Heart left ventricle (tissue), 16 donors: Measurements from ENCODE around the gene ADAMTS5. TPM values are rescaled to one million over a fixed set of nuclear protein-coding genes. Genes with fewer than 3 reads are reported as not detected.

ENCODE experiments used
- ATAC-seq, 4 donors: fragments of 200-7000 bp; cut with Tn5 transposase; one replicate each; pipeline ENCODE4 v1.9.1; 2020 to 2022; ENCODE audit warnings: moderate library complexity in 4 of 4, mild to moderate bottlenecking in 3 of 4, moderate number of reproducible peaks in 1 of 4
- DNase-seq, 5 donors: peaks; one replicate each; pipeline ENCODE4 v3.0.0-alpha.2; 2020
- H3K27ac ChIP-seq, 12 donors: fragments of 200-600 bp; sonication (generic) in 4 of 12; one replicate each; pipeline versions ENCODE4 v1.5.0 to v1.8.0; 2016 to 2022; ENCODE audit warnings: mild to moderate bottlenecking in 2 of 12
- H3K27me3 ChIP-seq, 9 donors: fragments of 200-600 bp; sonication (generic) in 2 of 9; one replicate each; pipeline versions ENCODE4 v1.5.1 to v1.8.0; 2016 to 2022; ENCODE audit warnings: mild to moderate bottlenecking in 3 of 9
- H3K36me3 ChIP-seq, 9 donors: fragments of 200-600 bp; sonication (generic) in 2 of 9; one replicate each; pipeline versions ENCODE4 v1.5.0 to v1.8.0; 2018 to 2022; ENCODE audit warnings: mild to moderate bottlenecking in 2 of 9
- H3K4me1 ChIP-seq, 12 donors: fragments of 200-600 bp; sonication (generic) in 4 of 12; one replicate each; pipeline versions ENCODE4 v1.5.0 to v1.8.0; 2016 to 2022; ENCODE audit warnings: mild to moderate bottlenecking in 3 of 12
- H3K4me3 ChIP-seq, 12 donors: fragments of 200-600 bp; sonication (generic) in 4 of 12; one replicate each; pipeline versions ENCODE4 v1.5.0 to v1.8.0; 2017 to 2022; ENCODE audit warnings: mild to moderate bottlenecking in 9 of 12, moderate library complexity in 4 of 12
- H3K9me3 ChIP-seq, 12 donors: fragments of 200-600 bp; sonication (generic) in 4 of 12; one replicate each; pipeline versions ENCODE4 v1.5.0 to v1.8.0; 2016 to 2022; ENCODE audit warnings: mild to moderate bottlenecking in 1 of 12
- CTCF ChIP-seq, 12 donors: fragments of 200-600 bp; sonication (generic) in 4 of 12; IDR thresholded peaks; one replicate each; pipeline versions ENCODE4 v1.5.0 to v1.8.0; 2018 to 2022; ENCODE audit warnings: antibody characterized with exemption in 12 of 12, mild to moderate bottlenecking in 5 of 12
- POLR2A ChIP-seq, 2 donors: fragments of 450-650 bp; IDR thresholded peaks; one replicate each; pipeline ENCODE4 v1.6.1; 2017; ENCODE audit warnings: antibody characterized with exemption in 2 of 2, mild to moderate bottlenecking in 2 of 2, moderate library complexity in 2 of 2
- WGBS, 4 donors: extraction: QIAGEN DNeasy Blood & Tissue Kit in 2 of 4; methylation state at CpG; one replicate each; pipeline versions ENCODE4 v1.1.5 to v1.1.7; 2013 to 2018; 5-methylcytosine and 5-hydroxymethylcytosine counted together
- intact Hi-C, 10 donors: fragments of 100-400 bp; cut with DNase I; formaldehyde crosslinking; loops; one replicate each; pipeline versions ENCODE4 v1.11.1 to v1.14.2; 2022
- polyA plus RNA-seq, 2 donors: library from polyadenylated mRNA; stranded (reverse); fragments of 200-250 nt; gene quantifications; one replicate each; pipeline ENCODE4 v1.2.3, GENCODE V29; 2013
- total RNA-seq, 9 donors: library from RNA; depleted of rRNA in 2 of 9; stranded (reverse); fragments of >200 nt in 2 of 9; fragmentation: NEBNext Ultra II Directional in 3 of 9; extraction: Animal tissue kit (Norgen Biotek cat#: 25700) in 3 of 9; gene quantifications; one replicate each; pipeline versions ENCODE4 v1.1.0 to v1.2.4, GENCODE V29; 2016 to 2023
- donor health status: ischemic (EF 13 %, LVEDD 7.1; RV severe dilation, severe dysfunction).
- donor health status: healthy with polysubstance abuse.
- donor health status: DM: no; HTN: yes; CAD: no.
- donor health status: DM: no; HTN: no; CAD: no.
- donor health status: ischemic (EF 25% LVEDD 6.9; RV normal size, moderate dysfunction).
- donor health status: ischemic (EF 25% LVEDD 5.7; RV mildly dilated, moderate dysfunction).
- donor health status: healthy.
- donor health status: DM: yes; HTN: yes; CAD: no.
- donor health status: ischemic (EF 35%, LVEDD 5.7; RV mildly dilated, moderate dysfunction).
- donor health status: nonischemic (EF 11% LVEDD 7.7; RV severe dilation, severe dysfunction).
- donor health status: DM: yes; HTN: yes; CAD: no.
- donor health status: PGD.
- donor health status: ischemic (EF 29% LVEDD 5.4; RV normal size, mild dysfunction).
- donor health status: nonischemic (EF 23%, LVEDD 6.1; RV moderate dilation, normal function).

Gene ADAMTS5
- total and polyA plus RNA-seq, 11 donors, result 0.98 to 22.7 (median 3.1) TPM

GRCh38 chr21:26935977-26936376, 30.9 kb downstream of the ADAMTS5 start:
- intact Hi-C loops, result no loop called here
- H3K27me3 ChIP-seq, result no peaks in the 10 kb centered on the region
- DNase-seq, result no peak
- H3K4me3 ChIP-seq, result no peak overlapping the region
- no peaks in the 10 kb centered on the region for H3K9me3 ChIP-seq
- ATAC-seq, result no peak
- no peak for TF ChIP-seq CTCF (IDR thresholded peaks at IDR 0.05)
- TF ChIP-seq POLR2A (IDR thresholded peaks at IDR 0.05), result no peak
- peaks cover 0 to 32% (median 0%) of the 10 kb centered on the region in 9 donors for H3K36me3 ChIP-seq
- H3K4me1 ChIP-seq, result peaks cover 0 to 6% (median 0%) of the 10 kb centered on the region in 12 donors
- no peak overlapping the region for H3K27ac ChIP-seq

DNA sequence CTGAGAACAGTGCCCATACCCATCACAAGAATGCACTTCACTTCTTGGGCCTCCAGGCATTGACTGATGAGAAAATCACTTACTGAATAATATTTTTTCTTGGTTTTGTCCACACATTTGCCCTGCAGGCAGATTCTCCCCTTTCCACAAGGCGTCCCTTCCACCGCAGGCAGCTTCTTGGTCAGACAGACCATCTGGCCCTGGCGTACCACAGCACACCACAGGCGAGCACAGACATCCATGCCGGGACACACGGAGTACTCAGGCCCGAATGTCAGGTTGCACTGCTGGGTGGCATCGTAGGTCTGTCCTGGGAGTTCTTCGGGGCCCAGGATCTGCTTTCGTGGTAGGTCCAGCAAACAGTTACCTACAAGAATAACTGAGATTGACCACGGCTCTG, 32.5 kb downstream of the ADAMTS5 start:
- ATAC-seq, result no peak
- TF ChIP-seq POLR2A (IDR thresholded peaks at IDR 0.05), result no peak
- TF ChIP-seq CTCF (IDR thresholded peaks at IDR 0.05), result no peak
- H3K4me3 ChIP-seq, result no peak overlapping the region
- H3K36me3 ChIP-seq, result peaks cover 0 to 44% (median 0%) of the 10 kb centered on the region in 9 donors
- WGBS, 4 donors, result 97 to 99% (median 97%) methylated on average over 11 of the region's 11 CpGs
- no peaks in the 10 kb centered on the region for H3K4me1 ChIP-seq
- H3K27ac ChIP-seq, result no peak overlapping the region
- H3K9me3 ChIP-seq, result no peaks in the 10 kb centered on the region
- intact Hi-C loops, result no loop called here
- DNase-seq, result no peak
- H3K27me3 ChIP-seq, result no peaks in the 10 kb centered on the region

DNA sequence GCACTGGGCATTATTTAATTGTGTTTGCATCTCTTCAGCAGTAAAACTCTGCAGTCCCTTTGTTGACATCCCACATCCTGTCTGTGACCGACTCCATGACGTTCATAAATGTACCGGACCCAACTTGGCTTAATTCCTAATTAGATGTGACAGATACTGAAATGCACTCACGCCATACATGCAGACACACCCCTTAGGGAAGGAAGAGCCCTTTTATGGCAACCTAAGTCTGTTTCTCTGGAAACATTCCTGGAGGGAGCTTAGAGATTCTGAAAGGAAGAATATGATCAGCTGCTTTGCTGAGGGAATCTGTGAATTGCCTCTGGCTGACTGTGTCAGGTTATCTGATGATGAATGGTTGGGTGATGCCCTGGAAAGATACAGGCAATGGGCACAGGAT, 33.4 kb downstream of the ADAMTS5 start:
- no peak overlapping the region for H3K4me3 ChIP-seq
- peaks cover 0 to 50% (median 0%) of the 10 kb centered on the region in 9 donors for H3K36me3 ChIP-seq
- H3K4me1 ChIP-seq, result no peaks in the 10 kb centered on the region
- WGBS, 4 donors, result 48 to 62% (median 58%) methylated on average over 4 of the region's 4 CpGs
- no peaks in the 10 kb centered on the region for H3K9me3 ChIP-seq
- TF ChIP-seq CTCF (IDR thresholded peaks at IDR 0.05) (no peak), POLR2A (IDR thresholded peaks at IDR 0.05) (no peak)
- no peaks in the 10 kb centered on the region for H3K27me3 ChIP-seq
- ATAC-seq (no peak), DNase-seq (no peak)
- intact Hi-C loops, result no loop called here
- no peak overlapping the region for H3K27ac ChIP-seq

GRCh38 chr21:26925636-26926035, 41.3 kb downstream of the ADAMTS5 start:
- peaks cover 0 to 41% (median 3%) of the 10 kb centered on the region in 9 donors for H3K36me3 ChIP-seq
- intact Hi-C loops, result no loop called here
- H3K27ac ChIP-seq, result no peak overlapping the region
- no peak overlapping the region for H3K4me3 ChIP-seq
- WGBS, 4 donors, result 62 to 64% (median 63%) methylated on average over 4 of the region's 4 CpGs
- no peaks in the 10 kb centered on the region for H3K4me1 ChIP-seq
- no peaks in the 10 kb centered on the region for H3K27me3 ChIP-seq
- TF ChIP-seq CTCF (IDR thresholded peaks at IDR 0.05) (no peak), POLR2A (IDR thresholded peaks at IDR 0.05) (no peak)
- ATAC-seq (no peak), DNase-seq (no peak)
- H3K9me3 ChIP-seq, result no peaks in the 10 kb centered on the region
